Activated CD4-positive, alpha-beta T cell treated with anti-CD3 and anti-CD28 coated beads, Interleukin-2, amount 10 ng/mL, durations not matched to agents 24 days and 14 days (primary cell): ENCODE results near the gene PLEKHM2. TPM values are rescaled to one million over a fixed set of nuclear protein-coding genes. Genes with fewer than 3 reads are reported as not detected.

ENCODE experiments used
- DNase-seq: peaks from one replicate; pipeline ENCODE4 v3.0.0; 2022
- H3K27ac Mint-ChIP-seq: one replicate; pipeline ENCODE4 v1.8.0; 2022; ENCODE audit warnings: mild to moderate bottlenecking, mixed read lengths
- H3K27me3 Mint-ChIP-seq: one replicate; pipeline ENCODE4 v1.8.0; 2022; ENCODE audit warnings: mixed read lengths
- H3K36me3 Mint-ChIP-seq: one replicate; pipeline ENCODE4 v1.8.0; 2022; ENCODE audit warnings: low read depth, mild to moderate bottlenecking, mixed read lengths
- H3K4me1 Mint-ChIP-seq: one replicate; pipeline ENCODE4 v1.8.0; 2021; ENCODE audit warnings: mixed read lengths
- H3K4me3 Mint-ChIP-seq: one replicate; pipeline ENCODE4 v1.8.0; 2022; ENCODE audit warnings: mild to moderate bottlenecking, moderate library complexity, mixed read lengths
- H3K9me3 Mint-ChIP-seq: one replicate; pipeline ENCODE4 v1.8.0; 2021; ENCODE audit warnings: mixed read lengths
- intact Hi-C: fragments of 100-400 bp; cut with micrococcal nuclease; formaldehyde crosslinking; loops from one replicate; pipeline ENCODE4 v1.15.1; 2023
- total RNA-seq: library from RNA; stranded (reverse); gene quantifications from 2 replicates; pipeline ENCODE4 v1.2.3, GENCODE V29; 2022

PLEKHM2 gene
- total RNA-seq, 1 donor from 2014 or later: 59.9 TPM

DNA sequence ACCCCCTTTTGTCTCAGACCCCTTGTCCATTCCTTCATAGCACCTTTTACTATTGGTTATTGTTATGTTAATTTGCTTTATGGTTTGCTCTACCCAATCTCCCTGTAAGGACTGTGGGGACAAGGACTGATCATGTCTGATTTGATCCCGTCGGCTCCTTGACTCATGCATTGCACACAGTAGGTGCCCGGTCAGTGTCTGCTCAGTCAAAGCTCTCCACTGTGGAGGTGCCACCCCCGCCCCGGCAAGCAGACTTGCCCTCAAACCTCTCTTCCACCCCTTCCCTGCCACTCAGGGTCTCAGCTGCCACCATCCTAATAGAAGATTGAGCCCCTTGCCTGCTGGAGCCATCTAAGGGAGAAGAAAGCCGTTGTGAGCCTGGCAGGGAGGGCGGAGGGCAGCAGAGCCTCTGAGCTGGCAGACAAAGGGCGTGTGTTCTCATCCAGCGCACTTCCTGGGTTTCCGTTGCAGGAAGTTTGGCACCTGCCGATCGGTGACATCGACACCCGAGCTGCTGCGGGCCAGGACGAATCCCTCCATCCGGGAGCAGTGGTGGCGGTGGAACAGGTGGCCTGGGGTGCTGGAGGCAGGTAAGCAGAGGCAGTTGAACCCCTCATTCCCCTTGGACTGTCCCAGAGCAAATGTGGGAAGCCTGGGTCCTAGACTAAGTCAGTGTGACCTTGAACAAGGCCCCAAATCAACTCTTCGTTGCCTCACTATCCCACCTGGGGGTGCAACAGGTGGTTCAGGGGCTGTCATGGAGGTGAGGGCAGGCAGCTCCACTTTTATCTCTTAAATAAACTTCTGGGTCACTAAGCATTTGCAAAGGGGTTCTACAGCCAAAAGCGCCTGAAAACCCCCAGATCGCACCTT is 72.3 kb downstream of the PLEKHM2 start:
- DNase-seq: no peak
- Mint-ChIP-seq H3K9me3 (no peaks in the 10 kb centered on the region), H3K4me1 (peaks cover 5% of the 10 kb centered on the region), H3K27me3 (peaks cover 47% of the 10 kb centered on the region), H3K4me3 (no peak overlapping the region), H3K27ac (no peak overlapping the region), H3K36me3 (no peaks in the 10 kb centered on the region)
- intact Hi-C loops: no loop called here

DNA sequence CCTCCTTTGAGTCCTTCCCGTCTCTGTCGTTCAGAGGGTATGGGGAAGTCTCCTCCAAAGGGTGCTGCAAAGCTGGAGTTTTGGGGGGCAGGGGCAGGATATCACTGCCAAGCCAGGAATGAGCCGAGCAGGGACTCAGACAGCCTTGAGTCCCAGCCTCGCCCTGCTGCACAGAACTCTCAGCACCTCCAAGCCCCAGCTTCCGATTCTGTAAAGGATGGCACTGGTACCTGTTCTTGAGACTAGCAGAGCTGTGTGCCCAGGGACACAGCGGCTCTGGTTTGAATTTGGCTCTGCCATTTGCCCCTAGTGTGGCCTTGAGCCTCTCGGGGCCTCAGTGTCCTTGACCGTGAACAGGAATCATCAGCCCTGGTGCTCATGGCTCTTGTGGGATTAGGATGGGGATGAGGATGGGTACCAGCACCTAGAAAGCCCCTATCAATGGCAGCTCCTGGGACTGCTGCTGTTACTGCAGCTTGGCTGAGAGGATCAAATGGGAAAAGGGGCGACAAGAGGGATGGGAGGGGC is 73.0 kb downstream of the PLEKHM2 start:
- Mint-ChIP-seq H3K4me1 (peaks cover 5% of the 10 kb centered on the region), H3K27ac (no peak overlapping the region), H3K4me3 (no peak overlapping the region), H3K27me3 (peaks cover 50% of the 10 kb centered on the region), H3K9me3 (no peaks in the 10 kb centered on the region), H3K36me3 (no peaks in the 10 kb centered on the region)
- intact Hi-C loops: no loop called here
- DNase-seq: no peak

DNA sequence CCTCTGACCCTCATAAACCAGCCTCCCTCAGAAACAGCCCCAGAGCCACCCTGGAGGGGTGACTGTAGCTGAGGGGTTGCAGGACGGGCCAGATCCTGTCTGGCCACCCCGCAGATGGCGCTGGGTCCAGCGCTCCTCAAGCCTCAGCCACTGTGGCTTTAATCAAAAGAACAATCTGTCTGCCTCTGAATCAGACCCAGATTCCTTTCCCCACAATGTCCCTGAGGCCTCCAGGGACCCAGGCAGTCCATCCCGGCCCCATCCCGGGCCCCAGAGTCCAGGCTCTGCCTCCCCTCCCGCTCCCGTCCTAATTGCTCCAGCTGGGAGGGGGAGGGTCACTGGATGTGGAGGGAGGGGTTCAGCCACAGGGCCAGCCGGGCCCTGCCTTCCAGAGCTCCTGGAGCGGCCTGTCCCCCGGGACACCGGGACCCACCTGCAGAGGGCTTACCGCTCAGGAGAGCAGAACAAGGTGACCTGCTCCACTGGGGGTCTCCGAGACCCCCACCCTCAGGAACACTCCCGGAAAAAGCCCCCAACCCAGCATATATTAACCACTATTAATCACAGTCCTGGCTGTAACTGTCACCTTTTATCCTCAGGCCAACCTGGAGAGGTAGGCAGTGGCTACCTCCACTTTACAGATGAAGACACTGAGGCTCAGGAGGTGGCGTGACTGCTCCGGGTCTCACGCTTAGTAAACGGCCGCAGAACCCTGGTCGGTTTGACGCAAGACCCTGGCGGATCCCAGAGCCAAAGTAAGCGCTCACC is 73.6 kb downstream of the PLEKHM2 start:
- no peaks in the 10 kb centered on the region for H3K9me3 Mint-ChIP-seq
- intact Hi-C loops: no loop called here
- H3K36me3 Mint-ChIP-seq: no peaks in the 10 kb centered on the region
- no peak overlapping the region for H3K27ac Mint-ChIP-seq
- peaks cover 5% of the 10 kb centered on the region for H3K4me1 Mint-ChIP-seq
- H3K4me3 Mint-ChIP-seq: peak overlapping the region; percentile 68
- H3K27me3 Mint-ChIP-seq: peaks cover 54% of the 10 kb centered on the region
- DNase-seq: no peak

DNA sequence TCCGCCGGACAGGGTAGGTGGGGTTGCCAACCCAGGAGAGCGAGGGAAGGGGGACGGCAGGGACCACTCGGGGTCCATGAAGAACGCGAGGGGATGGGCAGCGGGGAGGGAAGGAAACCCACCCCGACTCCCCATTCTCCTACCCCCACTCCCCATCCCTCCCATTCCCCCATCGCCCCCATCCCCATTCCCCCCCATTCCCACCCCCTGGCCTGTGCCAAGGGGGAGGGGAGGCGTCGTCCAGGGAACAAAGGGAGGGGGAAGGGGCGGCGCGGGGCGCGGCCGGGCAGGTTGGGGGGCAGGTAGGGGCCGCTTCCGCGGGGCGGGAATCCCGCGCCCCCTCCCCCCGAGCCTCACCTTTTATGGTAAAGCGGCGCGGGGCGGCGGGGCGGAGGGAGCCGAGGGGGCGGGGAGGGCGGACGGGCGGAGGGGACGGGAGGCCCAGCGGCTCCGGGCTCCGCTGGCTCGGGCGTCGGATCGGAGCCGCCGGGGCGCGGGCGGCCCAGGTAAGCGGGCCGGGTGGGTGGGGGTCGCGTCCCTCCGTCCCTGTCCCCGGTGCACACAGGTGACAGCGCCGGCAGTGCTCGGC is 74.3 kb downstream of the PLEKHM2 start, which contains the start of gene FBLIM1:
Gene FBLIM1 (plus strand): TSS at position 453 of the 589 bp plus-strand sequence. CDS start 6,189 bp downstream, outside the sequence.
- Mint-ChIP-seq H3K4me3 (peak within 1 kb of the TSS; percentile 68), H3K27me3 (peaks cover 55% of the 10 kb centered on the region), H3K27ac (no peak within 1 kb of the TSS), H3K36me3 (no peaks in the 10 kb centered on the region), H3K4me1 (peaks cover 5% of the 10 kb centered on the region), H3K9me3 (no peaks in the 10 kb centered on the region)
- intact Hi-C loops: no loop called here
- DNase-seq: no peak

DNA sequence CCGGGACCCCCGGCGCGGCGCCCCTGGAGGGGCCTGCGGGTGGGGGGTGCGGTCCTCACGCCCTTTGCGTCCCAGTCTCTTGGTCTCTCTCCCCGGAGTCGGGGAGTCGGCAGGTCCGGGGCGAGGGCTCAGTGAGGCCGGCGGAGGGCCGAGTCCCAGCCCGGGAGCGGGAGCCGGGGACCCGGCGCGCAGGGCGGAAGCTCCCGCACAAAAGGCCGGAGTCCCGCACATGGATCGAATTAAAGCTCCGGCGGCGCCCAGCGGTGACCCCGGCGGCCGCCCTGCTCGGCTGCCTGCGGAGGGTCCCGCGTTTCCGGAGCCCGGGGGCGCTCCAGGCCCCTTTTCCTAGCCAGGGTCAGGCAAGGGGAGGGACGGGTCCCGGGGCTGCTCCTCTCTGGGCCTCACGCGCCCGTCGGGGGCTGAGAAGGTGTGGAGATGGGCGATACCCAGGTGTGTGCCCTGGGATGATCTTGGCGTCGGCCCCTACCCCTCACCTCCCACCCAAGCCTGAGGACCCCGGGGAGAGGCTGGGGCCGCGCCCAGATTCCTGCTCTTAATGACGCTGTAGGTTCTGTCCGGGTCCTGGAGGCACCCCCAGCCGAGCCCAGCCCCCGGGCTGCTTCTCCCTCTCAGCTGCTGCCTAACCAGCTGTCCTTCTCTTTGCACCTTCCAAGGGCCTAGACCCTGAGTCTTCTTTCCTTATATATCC is 75.0 kb downstream of the PLEKHM2 start:
- intact Hi-C loops: no loop called here
- Mint-ChIP-seq H3K4me3 (peak overlapping the region; percentile 39), H3K27ac (no peak overlapping the region), H3K9me3 (no peaks in the 10 kb centered on the region), H3K36me3 (no peaks in the 10 kb centered on the region), H3K27me3 (peaks cover 58% of the 10 kb centered on the region), H3K4me1 (peaks cover 5% of the 10 kb centered on the region)
- DNase-seq: no peak

DNA sequence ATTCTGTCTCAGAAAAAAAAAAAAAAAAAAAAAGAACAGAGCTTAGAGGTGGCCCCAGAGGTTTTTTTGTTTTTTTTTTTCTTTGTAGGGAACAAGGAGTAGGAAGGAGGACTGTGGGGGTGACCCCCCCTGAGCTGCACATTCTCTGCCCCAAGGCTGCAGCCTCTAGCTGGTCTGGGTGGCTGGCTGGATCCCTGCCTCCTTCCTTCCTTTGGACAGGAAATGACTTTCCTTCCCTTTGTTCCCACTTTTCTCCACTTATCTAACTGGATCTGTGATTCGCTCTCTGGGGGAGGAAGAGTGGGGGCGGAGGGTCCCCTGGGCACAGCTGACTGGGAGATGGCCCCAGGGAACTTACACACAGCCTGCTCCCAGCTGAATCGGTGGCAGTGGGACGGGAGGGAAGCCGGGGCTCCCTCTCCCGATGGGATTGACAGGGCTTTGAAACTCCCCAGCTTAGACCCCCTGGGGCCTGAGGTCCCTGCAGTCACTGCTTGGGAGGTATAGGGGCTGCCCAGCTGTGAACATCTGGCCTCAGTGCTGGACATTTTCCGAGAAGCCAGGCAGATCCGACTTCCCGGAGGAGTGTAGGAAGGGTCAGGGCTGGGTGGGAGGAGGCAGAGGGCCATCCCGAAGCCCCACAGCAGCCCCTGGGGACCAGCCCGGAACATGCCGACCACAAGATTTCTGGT is 76.5 kb downstream of the PLEKHM2 start:
- peaks cover 5% of the 10 kb centered on the region for H3K4me1 Mint-ChIP-seq
- no peak overlapping the region for H3K4me3 Mint-ChIP-seq
- no peak overlapping the region for H3K27ac Mint-ChIP-seq
- no peak for DNase-seq
- H3K27me3 Mint-ChIP-seq: peaks cover 54% of the 10 kb centered on the region
- H3K9me3 Mint-ChIP-seq: no peaks in the 10 kb centered on the region
- H3K36me3 Mint-ChIP-seq: no peaks in the 10 kb centered on the region
- intact Hi-C loops: no loop called here

DNA sequence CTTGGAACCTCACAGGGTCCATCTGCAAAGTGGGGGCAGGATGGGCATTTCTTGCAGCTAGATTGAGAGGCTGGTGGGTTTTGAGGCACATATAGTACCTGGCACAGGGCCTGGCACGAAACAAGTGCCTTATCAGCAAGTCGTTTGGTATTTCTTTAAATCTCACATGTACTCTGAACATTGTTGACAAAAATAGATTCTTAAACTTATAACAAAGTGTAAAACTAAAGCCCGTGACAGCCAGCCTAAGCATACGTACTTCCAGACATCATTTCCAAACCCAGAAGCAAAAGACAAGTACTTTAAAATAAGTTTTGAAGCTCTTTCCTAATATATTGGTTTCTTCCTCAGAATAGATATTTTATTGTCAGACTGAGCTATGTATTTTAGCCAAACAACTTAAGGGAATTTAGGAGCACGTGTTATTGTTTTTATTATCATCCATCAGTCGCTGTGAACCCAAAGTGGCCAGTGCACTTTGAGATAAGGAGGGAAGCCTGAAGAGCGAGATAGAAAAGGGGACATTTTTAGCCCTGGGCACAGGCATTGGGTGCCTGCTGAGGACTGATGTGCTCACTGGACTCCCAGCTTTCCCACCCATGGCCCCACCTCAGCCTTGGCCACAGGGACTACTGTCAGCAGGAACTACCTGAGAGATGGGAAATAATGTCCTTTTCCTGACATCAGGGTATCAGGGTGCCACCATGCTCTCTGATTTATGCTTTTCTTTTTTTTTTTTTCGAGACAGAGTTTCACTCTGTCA is 77.4 kb downstream of the PLEKHM2 start:
- DNase-seq: no peak
- Mint-ChIP-seq H3K4me1 (no peaks in the 10 kb centered on the region), H3K9me3 (no peaks in the 10 kb centered on the region), H3K36me3 (no peaks in the 10 kb centered on the region), H3K27ac (no peak overlapping the region), H3K4me3 (no peak overlapping the region), H3K27me3 (peaks cover 48% of the 10 kb centered on the region)
- intact Hi-C loops: no loop called here

DNA sequence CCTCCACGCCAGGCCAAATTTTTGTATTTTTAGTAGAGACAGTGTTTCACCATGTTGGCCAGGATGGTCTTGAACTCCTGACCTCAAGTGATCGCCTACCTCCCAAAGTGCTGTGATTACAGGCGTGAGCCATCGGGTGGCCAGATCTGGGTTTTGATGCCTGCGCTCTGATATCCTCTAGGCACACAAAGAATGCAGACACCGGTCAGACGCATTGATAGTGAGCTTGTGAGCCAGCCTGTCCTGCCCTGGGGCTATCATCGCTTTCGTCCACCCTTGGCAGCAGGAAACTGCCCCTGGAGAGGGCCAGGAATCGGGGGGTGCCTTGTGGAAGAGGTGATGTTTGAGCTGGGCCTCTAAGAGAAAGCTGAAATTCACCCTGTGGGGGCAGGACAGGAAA is 78.4 kb downstream of the PLEKHM2 start:
- H3K4me1 Mint-ChIP-seq: no peaks in the 10 kb centered on the region
- H3K36me3 Mint-ChIP-seq: no peaks in the 10 kb centered on the region
- peaks cover 39% of the 10 kb centered on the region for H3K27me3 Mint-ChIP-seq
- no peak overlapping the region for H3K27ac Mint-ChIP-seq
- no peak overlapping the region for H3K4me3 Mint-ChIP-seq
- intact Hi-C loops: no loop called here
- DNase-seq: no peak
- no peaks in the 10 kb centered on the region for H3K9me3 Mint-ChIP-seq

DNA sequence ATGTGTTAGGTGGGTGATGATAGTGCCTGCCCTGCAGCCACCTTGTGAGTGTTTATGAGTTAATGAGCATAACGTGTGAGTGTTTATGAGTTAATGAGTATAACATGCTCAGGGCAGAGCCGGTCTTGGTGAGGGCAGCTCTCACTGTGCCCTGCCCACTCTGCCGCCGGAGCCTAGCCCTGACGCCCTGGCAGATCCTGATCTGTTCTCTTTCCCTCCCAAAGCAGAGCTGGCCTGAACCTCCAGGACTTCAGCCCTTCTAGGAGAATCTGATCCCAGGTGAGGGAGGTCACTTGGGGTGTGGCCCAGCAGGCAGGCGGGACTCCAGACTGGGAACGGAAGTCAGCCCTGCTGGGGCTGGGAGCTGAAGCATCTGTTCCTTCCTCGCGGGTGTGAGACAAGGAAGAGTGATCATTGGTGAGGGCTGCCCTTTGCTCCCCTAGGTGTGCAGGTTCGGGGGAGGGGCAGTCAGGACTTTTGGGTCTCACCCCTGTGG is 80.2 kb downstream of the PLEKHM2 start:
- no peaks in the 10 kb centered on the region for H3K9me3 Mint-ChIP-seq
- no peaks in the 10 kb centered on the region for H3K36me3 Mint-ChIP-seq
- H3K27ac Mint-ChIP-seq: no peak overlapping the region

DNA sequence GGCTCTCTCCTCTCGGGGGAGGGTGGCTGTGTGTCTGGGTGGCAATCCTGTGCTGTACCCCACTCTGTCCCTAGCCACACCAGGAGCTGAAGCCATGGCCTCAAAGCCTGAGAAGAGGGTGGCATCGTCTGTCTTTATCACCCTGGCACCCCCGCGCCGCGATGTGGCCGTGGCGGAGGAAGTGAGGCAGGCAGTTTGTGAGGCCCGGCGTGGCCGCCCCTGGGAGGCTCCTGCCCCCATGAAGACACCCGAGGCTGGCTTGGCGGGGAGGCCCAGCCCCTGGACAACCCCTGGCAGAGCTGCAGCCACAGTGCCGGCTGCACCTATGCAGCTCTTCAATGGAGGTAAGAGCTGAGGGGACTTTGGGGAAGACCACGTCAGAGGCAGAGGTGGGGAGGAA is 80.8 kb downstream of the PLEKHM2 start:
- Mint-ChIP-seq H3K4me1 (no peaks in the 10 kb centered on the region), H3K9me3 (no peaks in the 10 kb centered on the region), H3K27ac (no peak overlapping the region), H3K27me3 (peaks cover 29% of the 10 kb centered on the region), H3K36me3 (no peaks in the 10 kb centered on the region), H3K4me3 (no peak overlapping the region)
- no peak for DNase-seq
- intact Hi-C loops: no loop called here

More for the DNA sequence above, 80.2 kb downstream of the PLEKHM2 start:
- Mint-ChIP-seq H3K4me1 (no peaks in the 10 kb centered on the region), H3K4me3 (no peak overlapping the region), H3K27me3 (peaks cover 35% of the 10 kb centered on the region)
- DNase-seq: no peak
- intact Hi-C loops: no loop called here

DNA sequence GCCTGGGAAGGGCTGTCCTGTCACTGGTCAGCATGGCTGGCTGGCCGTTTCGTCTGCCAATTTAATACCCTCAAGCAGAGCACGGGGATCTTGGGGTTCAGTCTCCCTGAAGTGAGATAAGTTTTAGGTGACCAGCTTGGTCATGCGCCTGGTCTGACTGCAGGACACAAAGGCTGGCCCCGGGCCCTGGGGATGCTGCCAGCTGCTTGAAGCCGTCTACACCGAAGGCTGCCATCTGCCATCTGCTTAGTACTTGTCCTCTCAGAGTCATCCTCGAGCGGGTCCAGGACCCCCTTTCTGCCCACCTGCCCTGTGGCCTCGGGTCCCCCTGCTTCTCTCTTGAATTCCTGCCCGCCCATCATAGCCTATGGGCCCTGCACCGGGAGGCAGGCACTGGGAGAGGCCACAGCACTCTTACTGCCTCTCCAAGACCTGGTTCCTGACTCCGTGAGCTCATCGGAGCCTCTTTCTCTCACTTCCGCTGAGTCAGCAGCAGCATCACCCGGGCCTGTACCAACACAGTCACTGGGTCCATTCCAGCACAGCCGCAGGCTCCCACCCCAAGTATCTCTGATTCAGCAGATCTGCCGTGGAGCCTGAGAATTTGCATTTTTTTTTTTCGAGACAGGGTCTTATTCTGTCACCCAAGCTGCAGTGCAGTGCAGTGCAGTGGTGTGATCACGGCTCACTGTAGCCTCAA is 81.5 kb downstream of the PLEKHM2 start:
- H3K27me3 Mint-ChIP-seq: peaks cover 22% of the 10 kb centered on the region

DNA sequence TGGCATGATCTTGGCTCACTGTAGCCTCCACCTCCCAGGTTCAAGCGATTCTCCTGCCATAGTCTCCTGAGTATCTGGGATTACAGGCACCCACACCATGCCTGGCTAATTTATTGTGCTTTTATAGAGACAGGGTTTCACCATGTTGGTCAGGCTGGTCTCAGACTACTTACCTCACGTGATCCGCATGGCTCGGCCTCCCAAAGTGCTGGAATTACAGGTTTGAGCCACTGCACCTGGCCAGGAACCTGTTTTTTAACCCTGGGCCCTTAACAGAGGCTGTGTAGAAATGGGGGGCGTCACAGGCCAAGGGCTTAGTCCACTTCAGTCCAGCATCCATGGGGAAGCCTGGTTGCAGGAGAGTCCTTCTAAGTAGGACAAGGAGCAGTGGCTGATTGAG is 83.8 kb downstream of the PLEKHM2 start:
- no peaks in the 10 kb centered on the region for H3K4me1 Mint-ChIP-seq
- no peak overlapping the region for H3K4me3 Mint-ChIP-seq
- DNase-seq: no peak
- no peaks in the 10 kb centered on the region for H3K9me3 Mint-ChIP-seq
- peaks cover 11% of the 10 kb centered on the region for H3K27me3 Mint-ChIP-seq
- no peak overlapping the region for H3K27ac Mint-ChIP-seq
- intact Hi-C loops: no loop called here
- no peaks in the 10 kb centered on the region for H3K36me3 Mint-ChIP-seq

More for the DNA sequence above, 81.5 kb downstream of the PLEKHM2 start:
- intact Hi-C loops: no loop called here
- Mint-ChIP-seq H3K36me3 (no peaks in the 10 kb centered on the region), H3K4me3 (no peak overlapping the region), H3K27ac (no peak overlapping the region), H3K4me1 (no peaks in the 10 kb centered on the region), H3K9me3 (no peaks in the 10 kb centered on the region)
- DNase-seq: no peak
